B cell (primary cell): Measurements from ENCODE around the gene VGLL2.

Experiments used
- CTCF ChIP-seq: fragments of 200-600 bp; IDR thresholded peaks from one replicate; pipeline ENCODE4 v1.8.0; 2022; ENCODE audit warnings: antibody characterized with exemption, mild to moderate bottlenecking
- EZH2 ChIP-seq: IDR thresholded peaks from 2 replicates; pipeline ENCODE4 v1.6.1; 2012; ENCODE audit warnings: borderline replicate concordance, low read depth, mild to moderate bottlenecking, moderate library complexity, low read length; ENCODE audit not compliant: insufficient read depth, poor library complexity, severe bottlenecking

GRCh38 chr6:117311310-117311709 lies 46.0 kb downstream of the VGLL2 start:
- TF ChIP-seq CTCF (no peak), EZH2 (no peak)
